Mucosa of stomach (tissue), 1 donor: ENCODE data around the gene EMC7.
"Not testable (repeated sequence)": the region's sequence is repeated elsewhere in the genome, so short reads cannot be mapped to it uniquely, and the experiment has no call there.

Source experiments
- H3K27me3 ChIP-seq: one replicate; pipeline ENCODE4 v1.7.0; 2013; ENCODE audit warnings: mild to moderate bottlenecking, low read length; ENCODE audit not compliant: control insufficient read depth, insufficient read depth
- H3K36me3 ChIP-seq: one replicate; pipeline ENCODE4 v1.7.0; 2013; ENCODE audit warnings: low read length; ENCODE audit not compliant: control insufficient read depth, insufficient read depth
- H3K4me1 ChIP-seq: one replicate; pipeline ENCODE4 v1.7.0; 2013; ENCODE audit warnings: mild to moderate bottlenecking, low read length; ENCODE audit not compliant: control insufficient read depth, insufficient read depth
- H3K4me3 ChIP-seq: one replicate; pipeline ENCODE4 v1.7.0; 2013; ENCODE audit warnings: low read length
- H3K9ac ChIP-seq: one replicate; pipeline ENCODE4 v1.7.0; 2013; ENCODE audit warnings: mild to moderate bottlenecking, low read length, moderate library complexity
- H3K9me3 ChIP-seq: one replicate; pipeline ENCODE4 v1.7.0; 2013; ENCODE audit warnings: mild to moderate bottlenecking, low read length, moderate library complexity; ENCODE audit not compliant: control insufficient read depth
- donor health status: Pancreatic carcinoma.

Gene EMC7

GRCh38 chr15:34078900-34079299 lies 22.8 kb downstream of the EMC7 start:
- H3K27me3 ChIP-seq: no peaks in the 10 kb centered on the region
- no peaks in the 10 kb centered on the region for H3K36me3 ChIP-seq
- H3K9ac ChIP-seq: no peak overlapping the region
- no peaks in the 10 kb centered on the region for H3K9me3 ChIP-seq
- no peak overlapping the region for H3K4me3 ChIP-seq
- no peaks in the 10 kb centered on the region for H3K4me1 ChIP-seq

GRCh38 chr15:34076785-34077184 lies 24.9 kb downstream of the EMC7 start:
- H3K4me1 ChIP-seq: no peaks in the 10 kb centered on the region
- no peak overlapping the region for H3K9ac ChIP-seq
- H3K36me3 ChIP-seq: no peaks in the 10 kb centered on the region
- H3K9me3 ChIP-seq: no peaks in the 10 kb centered on the region
- no peak overlapping the region for H3K4me3 ChIP-seq
- H3K27me3 ChIP-seq: no peaks in the 10 kb centered on the region

- Histone ChIP-seq H3K36me3 (no peaks in the 10 kb centered on the region), H3K9ac (no peak overlapping the region), H3K27me3 (no peaks in the 10 kb centered on the region), H3K9me3 (no peaks in the 10 kb centered on the region), H3K4me1 (no peaks in the 10 kb centered on the region), H3K4me3 (no peak overlapping the region)
Measured at GRCh38 chr15:34070003-34070402, 31.7 kb downstream of the EMC7 start.

GRCh38 chr15:34065941-34066340 lies 35.7 kb downstream of the EMC7 start:
- H3K9me3 ChIP-seq: no peaks in the 10 kb centered on the region
- H3K4me1 ChIP-seq: no peaks in the 10 kb centered on the region
- H3K9ac ChIP-seq: no peak overlapping the region
- H3K4me3 ChIP-seq: no peak overlapping the region
- no peaks in the 10 kb centered on the region for H3K27me3 ChIP-seq
- H3K36me3 ChIP-seq: no peaks in the 10 kb centered on the region

GRCh38 chr15:34065261-34065660 lies 36.4 kb downstream of the EMC7 start:
- Histone ChIP-seq H3K4me3 (no peak overlapping the region), H3K36me3 (no peaks in the 10 kb centered on the region), H3K9me3 (no peaks in the 10 kb centered on the region), H3K4me1 (no peaks in the 10 kb centered on the region), H3K27me3 (no peaks in the 10 kb centered on the region), H3K9ac (no peak overlapping the region)

- H3K4me3 ChIP-seq: no peak overlapping the region
- H3K27me3 ChIP-seq: no peaks in the 10 kb centered on the region
- H3K4me1 ChIP-seq: no peaks in the 10 kb centered on the region
- H3K9me3 ChIP-seq: no peaks in the 10 kb centered on the region
- no peaks in the 10 kb centered on the region for H3K36me3 ChIP-seq
- H3K9ac ChIP-seq: no peak overlapping the region
Measured at GRCh38 chr15:34064438-34064837, 37.2 kb downstream of the EMC7 start.

GRCh38 chr15:34059946-34060345 lies 41.7 kb downstream of the EMC7 start:
- H3K9me3 ChIP-seq: no peaks in the 10 kb centered on the region
- H3K4me1 ChIP-seq: no peaks in the 10 kb centered on the region
- H3K4me3 ChIP-seq: no peak overlapping the region
- H3K36me3 ChIP-seq: no peaks in the 10 kb centered on the region
- H3K9ac ChIP-seq: no peak overlapping the region
- H3K27me3 ChIP-seq: no peaks in the 10 kb centered on the region

GRCh38 chr15:34059476-34059875 lies 42.2 kb downstream of the EMC7 start:
- Histone ChIP-seq H3K27me3 (no peaks in the 10 kb centered on the region), H3K9me3 (no peaks in the 10 kb centered on the region), H3K4me1 (no peaks in the 10 kb centered on the region), H3K36me3 (no peaks in the 10 kb centered on the region), H3K4me3 (no peak overlapping the region), H3K9ac (no peak overlapping the region)

- Histone ChIP-seq H3K9me3 (no peaks in the 10 kb centered on the region), H3K4me3 (no peak overlapping the region), H3K27me3 (no peaks in the 10 kb centered on the region), H3K36me3 (no peaks in the 10 kb centered on the region), H3K4me1 (no peaks in the 10 kb centered on the region), H3K9ac (no peak overlapping the region)
Measured at GRCh38 chr15:34056911-34057310, 44.8 kb downstream of the EMC7 start.

- Histone ChIP-seq H3K4me3 (no peak overlapping the region), H3K4me1 (no peaks in the 10 kb centered on the region), H3K27me3 (no peaks in the 10 kb centered on the region), H3K9ac (no peak overlapping the region), H3K9me3 (no peaks in the 10 kb centered on the region), H3K36me3 (no peaks in the 10 kb centered on the region)
Measured at GRCh38 chr15:34055868-34056595, 45.6 kb downstream of the EMC7 start.

- H3K27me3 ChIP-seq: no peaks in the 10 kb centered on the region
- H3K9ac ChIP-seq: no peak overlapping the region
- no peaks in the 10 kb centered on the region for H3K9me3 ChIP-seq
- H3K36me3 ChIP-seq: no peaks in the 10 kb centered on the region
- H3K4me1 ChIP-seq: no peaks in the 10 kb centered on the region
- H3K4me3 ChIP-seq: no peak overlapping the region
Measured at GRCh38 chr15:34054081-34054707, 47.5 kb downstream of the EMC7 start.

GRCh38 chr15:34050385-34050784 lies 51.3 kb downstream of the EMC7 start:
- not testable (repeated sequence) for H3K9ac ChIP-seq, H3K4me1 ChIP-seq, H3K4me3 ChIP-seq, H3K36me3 ChIP-seq, H3K9me3 ChIP-seq, H3K27me3 ChIP-seq
